SU-DHL-6 (cell line): ENCODE measurements around the gene SLC22A17.

ENCODE experiments used
- H2AFZ ChIP-seq: fragments of 200-600 bp; sonication (generic); 2 replicates; pipeline ENCODE4 v1.6.1; 2014; ENCODE audit warnings: low read depth, mild to moderate bottlenecking, moderate library complexity, mixed read lengths, antibody characterized with exemption, low read length; ENCODE audit not compliant: severe bottlenecking
- H3F3A ChIP-seq: fragments of 200-600 bp; shearing (Covaris generic); 2 replicates; pipeline ENCODE4 v1.6.0; 2016; ENCODE audit warnings: antibody characterized with exemption, mild to moderate bottlenecking; ENCODE audit not compliant: insufficient read depth
- H3K27ac ChIP-seq: fragments of 200-600 bp; sonication (generic); 2 replicates; pipeline ENCODE4 v1.5.1; 2016; ENCODE audit warnings: low read depth, mild to moderate bottlenecking, low read length, moderate library complexity, mixed read lengths
- H3K27me3 ChIP-seq: fragments of 200-600 bp; sonication (generic), shearing (Covaris generic); 2 replicates; pipeline ENCODE4 v1.6.0; 2014; ENCODE audit warnings: mild to moderate bottlenecking, low read length
- H3K36me3 ChIP-seq: fragments of 200-600 bp; sonication (generic); 2 replicates; pipeline ENCODE4 v1.6.1; 2014; ENCODE audit warnings: mild to moderate bottlenecking, low read length, mixed read lengths
- H3K4me2 ChIP-seq: fragments of 300-600, 200-600 bp; shearing (Covaris generic), sonication (generic); 2 replicates; pipeline ENCODE4 v1.6.0; 2014; ENCODE audit warnings: low read length, low read depth, mild to moderate bottlenecking; ENCODE audit not compliant: poor library complexity, severe bottlenecking
- H3K4me3 ChIP-seq: fragments of 200-600 bp; sonication (generic); 2 replicates; pipeline ENCODE4 v1.5.1; 2014; ENCODE audit warnings: antibody characterized with exemption, low read length, mild to moderate bottlenecking, mixed read lengths; ENCODE audit not compliant: insufficient read depth, poor library complexity, severe bottlenecking
- H3K79me2 ChIP-seq: fragments of 200-600 bp; sonication (generic); 2 replicates; pipeline ENCODE4 v1.6.1; 2014; ENCODE audit warnings: mild to moderate bottlenecking, low read length, moderate library complexity; ENCODE audit not compliant: insufficient read depth
- H3K9ac ChIP-seq: fragments of 200-600 bp; sonication (generic); 2 replicates; pipeline ENCODE4 v1.7.0; 2014; ENCODE audit warnings: mild to moderate bottlenecking, low read length
- H3K9me2 ChIP-seq: fragments of 200-600 bp; sonication (generic); replicated peaks from 2 replicates; pipeline ENCODE4 v1.6.1; 2014; ENCODE audit warnings: low read length; ENCODE audit not compliant: insufficient read depth
- H3K9me3 ChIP-seq: fragments of 200-600 bp; sonication (generic); 2 replicates; pipeline ENCODE4 v1.6.1; 2014; ENCODE audit warnings: low read length, mixed read lengths; ENCODE audit not compliant: insufficient read depth
- H4K20me1 ChIP-seq: fragments of 200-600 bp; sonication (generic); 2 replicates; pipeline ENCODE4 v1.6.1; 2014; ENCODE audit warnings: low read depth, mild to moderate bottlenecking, antibody characterized with exemption, low read length, moderate library complexity, mixed read lengths
- EZH2phosphoT487 ChIP-seq: fragments of 200-600 bp; sonication (generic), shearing (Covaris generic); conservative IDR thresholded peaks from 2 replicates; pipeline ENCODE4 v1.6.1; 2018; ENCODE audit warnings: mild to moderate bottlenecking, antibody characterized with exemption, low read length, moderate library complexity, mixed read lengths
- TF ChIP-seq, protein P1 (sequence below): fragments of 200-600 bp; sonication (generic); IDR thresholded peaks from one replicate; pipeline ENCODE4 v1.5.1; 2017; ENCODE audit warnings: antibody characterized with exemption, mild to moderate bottlenecking, low read length, moderate library complexity; ENCODE audit not compliant: insufficient read depth, poor library complexity, severe bottlenecking

The SLC22A17 gene

DNA sequence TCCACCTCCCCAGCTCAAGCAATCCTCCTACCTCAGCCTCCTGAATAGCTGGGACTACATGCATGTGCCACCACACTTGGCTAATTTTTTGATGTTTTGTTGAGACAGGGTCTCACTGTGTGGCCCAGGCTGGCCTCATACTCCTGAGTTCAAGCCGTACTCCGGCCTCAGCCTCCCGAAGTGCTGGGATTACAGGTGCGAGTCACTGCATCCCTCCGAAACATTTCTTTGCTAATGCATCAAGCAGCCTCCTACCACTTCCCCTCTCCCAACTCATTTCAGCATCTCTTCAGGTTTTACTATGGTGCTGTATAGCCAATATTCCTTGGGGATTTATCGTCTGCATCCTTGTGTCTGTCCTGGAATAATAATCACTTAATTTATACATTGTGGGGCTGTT lies 2.3 kb upstream of the SLC22A17 start:
- Histone ChIP-seq H3K27ac (no peak overlapping the region), H3F3A (no peaks in the 10 kb centered on the region), H3K79me2 (no peaks in the 10 kb centered on the region), H3K27me3 (no peaks in the 10 kb centered on the region), H3K36me3 (no peaks in the 10 kb centered on the region), H4K20me1 (no peaks in the 10 kb centered on the region), H3K9me3 (no peaks in the 10 kb centered on the region), H3K9me2 (no peaks in the 10 kb centered on the region), H2AFZ (no peak overlapping the region), H3K9ac (no peak overlapping the region), H3K4me3 (no peak overlapping the region), H3K4me2 (no peak overlapping the region)
- TF ChIP-seq EZH2phosphoT487, result no peak
- TF ChIP-seq, protein P1, sequence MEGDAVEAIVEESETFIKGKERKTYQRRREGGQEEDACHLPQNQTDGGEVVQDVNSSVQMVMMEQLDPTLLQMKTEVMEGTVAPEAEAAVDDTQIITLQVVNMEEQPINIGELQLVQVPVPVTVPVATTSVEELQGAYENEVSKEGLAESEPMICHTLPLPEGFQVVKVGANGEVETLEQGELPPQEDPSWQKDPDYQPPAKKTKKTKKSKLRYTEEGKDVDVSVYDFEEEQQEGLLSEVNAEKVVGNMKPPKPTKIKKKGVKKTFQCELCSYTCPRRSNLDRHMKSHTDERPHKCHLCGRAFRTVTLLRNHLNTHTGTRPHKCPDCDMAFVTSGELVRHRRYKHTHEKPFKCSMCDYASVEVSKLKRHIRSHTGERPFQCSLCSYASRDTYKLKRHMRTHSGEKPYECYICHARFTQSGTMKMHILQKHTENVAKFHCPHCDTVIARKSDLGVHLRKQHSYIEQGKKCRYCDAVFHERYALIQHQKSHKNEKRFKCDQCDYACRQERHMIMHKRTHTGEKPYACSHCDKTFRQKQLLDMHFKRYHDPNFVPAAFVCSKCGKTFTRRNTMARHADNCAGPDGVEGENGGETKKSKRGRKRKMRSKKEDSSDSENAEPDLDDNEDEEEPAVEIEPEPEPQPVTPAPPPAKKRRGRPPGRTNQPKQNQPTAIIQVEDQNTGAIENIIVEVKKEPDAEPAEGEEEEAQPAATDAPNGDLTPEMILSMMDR, result no peak

DNA sequence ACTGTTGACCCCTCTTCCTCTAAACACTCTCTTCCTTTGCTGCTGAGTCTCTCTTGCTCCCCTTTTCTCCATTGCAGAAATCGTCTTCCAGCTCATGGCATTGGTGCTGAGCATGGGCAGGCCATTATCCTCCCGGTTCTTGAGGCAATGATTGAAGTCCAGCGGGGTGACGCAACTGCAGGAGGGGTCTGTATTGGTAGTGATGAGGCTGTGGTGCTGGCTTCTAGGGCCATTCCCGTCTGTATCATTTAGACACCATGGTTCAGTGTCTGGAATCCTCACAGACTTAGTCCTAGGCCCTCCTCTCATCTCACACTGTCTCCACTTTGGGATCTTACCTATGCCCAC lies 720 bp upstream of the SLC22A17 start:
- H3K9ac ChIP-seq, result no peak overlapping the region
- H4K20me1 ChIP-seq, result no peaks in the 10 kb centered on the region
- no peak overlapping the region for H2AFZ ChIP-seq
- TF ChIP-seq EZH2phosphoT487, result no peak
- TF ChIP-seq, protein P1, result no peak
- H3K9me2 ChIP-seq, result no peaks in the 10 kb centered on the region
- H3K4me3 ChIP-seq, result no peak overlapping the region
- H3K9me3 ChIP-seq, result no peaks in the 10 kb centered on the region
- no peaks in the 10 kb centered on the region for H3K79me2 ChIP-seq
- no peak overlapping the region for H3K27ac ChIP-seq
- H3K27me3 ChIP-seq, result no peaks in the 10 kb centered on the region
- H3K36me3 ChIP-seq, result no peaks in the 10 kb centered on the region
- H3K4me2 ChIP-seq, result no peak overlapping the region
- no peaks in the 10 kb centered on the region for H3F3A ChIP-seq

GRCh38 chr14:23351681-23352505 lies 794 bp downstream of the SLC22A17 start:
- Histone ChIP-seq H3K9me3 (no peaks in the 10 kb centered on the region), H3K36me3 (no peaks in the 10 kb centered on the region), H4K20me1 (no peaks in the 10 kb centered on the region), H3K27me3 (no peaks in the 10 kb centered on the region), H3K4me2 (no peak overlapping the region), H2AFZ (no peak overlapping the region), H3F3A (no peaks in the 10 kb centered on the region), H3K4me3 (no peak overlapping the region), H3K9ac (no peak overlapping the region), H3K79me2 (no peaks in the 10 kb centered on the region), H3K27ac (no peak overlapping the region), H3K9me2 (no peaks in the 10 kb centered on the region)
- TF ChIP-seq EZH2phosphoT487, result no peak
- TF ChIP-seq, protein P1, result no peak
